ENCODE measurements around the gene DCLK1. TPM values are rescaled to one million over a fixed set of nuclear protein-coding genes. Genes with fewer than 3 reads are reported as not detected.

The DCLK1 gene
- total RNA-seq, 1 experiment from 2014 or later, result 36.2 TPM

DNA sequence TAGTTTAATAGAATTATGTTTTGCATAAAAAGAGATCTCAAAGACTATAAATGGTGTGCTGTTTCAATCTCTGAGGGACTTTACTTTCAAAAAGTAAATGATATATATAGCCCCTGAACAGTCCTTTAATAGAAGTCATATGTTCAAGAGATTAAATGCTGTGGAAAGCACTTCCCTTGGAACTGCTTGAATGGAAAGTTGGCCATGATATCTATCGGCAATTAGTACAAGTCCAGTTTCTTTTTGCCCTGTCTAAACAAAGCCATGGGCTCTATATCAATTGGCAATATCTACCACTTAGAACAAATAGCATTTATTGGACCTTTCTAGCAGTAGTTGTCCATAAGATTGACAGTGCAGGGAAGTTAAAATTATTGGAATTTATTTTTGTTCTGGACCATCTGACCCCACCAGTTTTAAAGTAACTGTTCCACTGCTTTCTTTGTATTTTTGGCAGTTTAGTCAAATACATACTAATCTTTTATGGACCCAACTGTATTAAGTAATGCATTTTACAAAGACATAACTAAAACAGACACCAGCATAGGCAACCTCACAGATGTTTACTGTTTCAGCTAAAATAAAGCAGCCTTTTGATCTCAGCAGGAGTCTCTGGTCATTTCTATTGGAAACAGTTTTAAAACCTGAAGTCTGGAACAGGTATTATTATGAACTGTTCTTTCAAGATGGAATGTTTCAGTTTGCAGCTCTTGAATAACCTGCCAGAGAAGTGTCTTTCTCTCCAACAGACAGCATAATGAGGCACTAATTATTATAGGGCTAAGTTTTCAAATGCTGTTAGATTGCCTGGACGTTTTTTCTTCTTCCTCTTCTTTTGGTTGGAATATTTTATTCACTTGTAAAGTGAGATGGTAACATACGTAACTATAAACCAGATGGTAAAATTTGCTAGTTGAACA, 282.6 kb downstream of the DCLK1 start:
- H3K9ac ChIP-seq (ENCODE audit: extremely low read depth, insufficient read length, low read length), result no peak overlapping the region
- H3K4me3 Mint-ChIP-seq, result no peak overlapping the region
- DNase-seq, result no peak
- no peak overlapping the region for H3K18ac ChIP-seq (ENCODE audit: insufficient read length, low read depth, low read length)
- no peak overlapping the region for H3K4ac ChIP-seq (ENCODE audit: low read depth, low read length)
- H3K4me2 ChIP-seq (ENCODE audit: insufficient read depth, insufficient read length, low read length), result no peak overlapping the region
- no peak overlapping the region for H3K56ac ChIP-seq (ENCODE audit: insufficient read length, low read depth, low read length)
- no peak overlapping the region for H4K5ac ChIP-seq (ENCODE audit: insufficient read length, low read depth, low read length)
- H3K27ac ChIP-seq (ENCODE audit: insufficient read length, low read depth, low read length), result no peak overlapping the region
- no peak overlapping the region for H4K91ac ChIP-seq (ENCODE audit: insufficient read length, low read depth, low read length)
- H4K8ac ChIP-seq (replicated peaks; ENCODE audit: insufficient read length, low read depth, low read length), result no peak overlapping the region
- no peak overlapping the region for H2AK5ac ChIP-seq (ENCODE audit: insufficient read length, low read length)
- no peaks in the 10 kb centered on the region for H3K23me2 ChIP-seq (ENCODE audit: insufficient read length, low read depth, low read length, poor library complexity, severe bottlenecking)
- H3K4me1 Mint-ChIP-seq, result peaks cover 20 to 29% of the 10 kb centered on the region in 2 experiments
- H3K79me2 ChIP-seq (ENCODE audit: insufficient read depth, low read length), result no peaks in the 10 kb centered on the region; the same call in 1 of the 2 replicates
- H2BK20ac ChIP-seq (ENCODE audit: low read depth, low read length, poor library complexity, severe bottlenecking), result no peak overlapping the region
- no peak overlapping the region for H3K23ac ChIP-seq (ENCODE audit: insufficient read length, low read depth, low read length)
- no CpG with 5 or more reads among the region's 3 CpGs for WGBS (ENCODE audit: extremely low coverage, insufficient read length, low lambda C conversion rate)
- H3K9me3 ChIP-seq (ENCODE audit: control insufficient read depth, low read depth, low read length), result no peaks in the 10 kb centered on the region
- H3K36me3 Mint-ChIP-seq (ENCODE audit: insufficient read depth in 1 of 3, low read depth in 3 of 3), result peaks cover 3 to 35% (median 12%) of the 10 kb centered on the region in 3 experiments; a peak in 6 of 7 replicates
- H2BK12ac ChIP-seq (ENCODE audit: insufficient read length, low read depth, low read length), result no peak overlapping the region
- no peaks in the 10 kb centered on the region for H3K27me3 ChIP-seq (ENCODE audit: insufficient read depth, low read length)
- no peaks in the 10 kb centered on the region for H3K27me3 Mint-ChIP-seq (ENCODE audit: low read depth)
- no peaks in the 10 kb centered on the region for H4K20me1 ChIP-seq (ENCODE audit: control insufficient read depth, insufficient read depth, insufficient read length)
- H2BK15ac ChIP-seq (ENCODE audit: low read depth, low read length), result no peak overlapping the region
- no peak overlapping the region for H2AFZ ChIP-seq (ENCODE audit: low read length)
- H2BK120ac ChIP-seq (ENCODE audit: low read depth, low read length, poor library complexity, severe bottlenecking), result no peak overlapping the region
- no peaks in the 10 kb centered on the region for H3K79me1 ChIP-seq (ENCODE audit: insufficient read depth, low read depth, low read length, poor library complexity, severe bottlenecking)
- no peak overlapping the region for H3K14ac ChIP-seq (ENCODE audit: insufficient read depth, low read length)
- H3K4me1 ChIP-seq (ENCODE audit: insufficient read depth, low read length), result no peaks in the 10 kb centered on the region; the same call in 1 of the 2 replicates
- H3K9me3 Mint-ChIP-seq, result no peaks in the 10 kb centered on the region; a peak in 1 of 5 replicates
- H3T11ph ChIP-seq (ENCODE audit: low read length), result no peak overlapping the region
- TF ChIP-seq, protein P1, sequence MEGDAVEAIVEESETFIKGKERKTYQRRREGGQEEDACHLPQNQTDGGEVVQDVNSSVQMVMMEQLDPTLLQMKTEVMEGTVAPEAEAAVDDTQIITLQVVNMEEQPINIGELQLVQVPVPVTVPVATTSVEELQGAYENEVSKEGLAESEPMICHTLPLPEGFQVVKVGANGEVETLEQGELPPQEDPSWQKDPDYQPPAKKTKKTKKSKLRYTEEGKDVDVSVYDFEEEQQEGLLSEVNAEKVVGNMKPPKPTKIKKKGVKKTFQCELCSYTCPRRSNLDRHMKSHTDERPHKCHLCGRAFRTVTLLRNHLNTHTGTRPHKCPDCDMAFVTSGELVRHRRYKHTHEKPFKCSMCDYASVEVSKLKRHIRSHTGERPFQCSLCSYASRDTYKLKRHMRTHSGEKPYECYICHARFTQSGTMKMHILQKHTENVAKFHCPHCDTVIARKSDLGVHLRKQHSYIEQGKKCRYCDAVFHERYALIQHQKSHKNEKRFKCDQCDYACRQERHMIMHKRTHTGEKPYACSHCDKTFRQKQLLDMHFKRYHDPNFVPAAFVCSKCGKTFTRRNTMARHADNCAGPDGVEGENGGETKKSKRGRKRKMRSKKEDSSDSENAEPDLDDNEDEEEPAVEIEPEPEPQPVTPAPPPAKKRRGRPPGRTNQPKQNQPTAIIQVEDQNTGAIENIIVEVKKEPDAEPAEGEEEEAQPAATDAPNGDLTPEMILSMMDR (conservative IDR thresholded peaks at IDR 0.05), result no peak
- no peak overlapping the region; a peak in 1 of 7 replicates for H3K27ac Mint-ChIP-seq
- no peak overlapping the region for H2BK5ac ChIP-seq (ENCODE audit: insufficient read length, low read length)
